Umbilical cord (tissue), 2 donors: ENCODE measurements around the gene ERP27. TPM values are rescaled to one million over a fixed set of nuclear protein-coding genes. Genes with fewer than 3 reads are reported as not detected.

Source experiments
- DNase-seq: peaks from one replicate; pipeline ENCODE4 v3.0.0-alpha.2; 2015; ENCODE audit warnings: low spot score
- total RNA-seq: library from RNA; depleted of rRNA; stranded (reverse); fragments of >200 nt; gene quantifications from one replicate; pipeline ENCODE4 v1.2.3, GENCODE V29; 2014; ENCODE audit warnings: low replicate concordance; ENCODE audit not compliant: insufficient read depth

Gene ERP27
- total RNA-seq, 1 donor from 2014 or later, result 0.24 TPM

DNA sequence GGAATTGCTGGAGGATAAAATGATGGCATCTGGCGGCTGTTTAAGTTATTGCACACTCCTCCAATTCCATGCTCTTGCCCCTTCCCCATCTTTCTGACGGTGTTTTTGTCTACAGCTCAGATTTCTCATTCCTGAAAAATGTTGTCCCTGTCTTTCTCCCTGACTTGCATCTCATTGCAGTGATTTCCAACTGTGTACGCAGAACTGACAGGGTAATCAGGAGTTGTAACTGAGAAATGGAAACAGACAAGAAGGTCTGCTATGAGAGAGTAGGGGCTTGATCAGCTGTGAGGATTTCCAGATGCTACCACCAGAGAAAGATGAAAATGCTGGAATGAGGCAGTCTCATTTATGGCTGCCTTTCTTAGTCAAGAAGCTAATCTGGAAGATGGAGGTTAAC lies 1.3 kb downstream of the ERP27 start:
- no peak for DNase-seq

DNA sequence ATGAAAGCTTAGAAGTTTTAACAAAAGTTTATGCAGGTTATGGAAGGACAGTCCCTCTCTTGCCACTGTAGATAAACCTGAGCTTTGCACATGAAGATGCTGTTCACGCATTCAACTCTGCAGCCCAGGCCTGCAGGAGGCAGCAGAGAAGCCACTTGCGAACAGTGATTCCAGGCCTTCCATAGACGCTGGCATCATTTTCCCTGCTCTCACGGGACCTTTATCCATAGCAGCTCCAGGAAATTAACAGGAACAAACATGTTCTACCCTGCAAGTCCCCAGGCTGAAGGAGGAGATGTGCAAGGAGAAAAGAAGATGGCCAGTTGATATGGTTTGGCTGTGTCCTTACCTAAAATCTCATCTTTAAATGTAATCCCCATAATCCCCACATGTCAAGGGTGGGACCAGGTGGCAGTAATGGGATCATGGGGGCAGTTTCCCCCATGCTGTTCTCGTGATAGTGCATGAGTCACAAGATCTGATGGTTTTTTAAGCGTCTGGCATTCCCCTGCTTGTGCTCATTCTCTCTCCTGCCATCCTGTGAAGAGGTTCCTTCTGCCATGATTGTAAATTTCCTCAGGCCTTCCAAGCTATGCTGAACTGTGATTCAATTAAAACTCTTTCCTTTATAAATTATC lies 2.0 kb downstream of the ERP27 start:
- DNase-seq, result no peak

DNA sequence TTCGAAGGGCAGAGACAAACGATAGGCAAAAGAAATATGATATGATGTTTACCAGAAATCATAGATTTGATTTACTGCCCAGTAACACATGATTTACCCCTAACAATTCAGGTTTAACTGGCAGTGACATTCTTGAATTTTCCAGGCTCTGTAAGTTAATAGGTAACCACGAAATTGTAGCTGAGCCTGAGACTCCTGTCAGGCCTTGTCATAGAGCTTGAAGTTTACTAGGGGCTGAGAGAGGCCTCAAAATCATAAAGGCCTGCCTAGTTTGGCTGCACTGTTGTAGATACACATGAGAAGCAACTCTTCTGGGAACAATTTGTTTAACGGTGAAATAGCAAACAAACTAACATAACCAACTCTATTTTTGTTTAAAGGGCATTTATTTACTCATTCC lies 3.3 kb downstream of the ERP27 start:
- DNase-seq, result no peak

DNA sequence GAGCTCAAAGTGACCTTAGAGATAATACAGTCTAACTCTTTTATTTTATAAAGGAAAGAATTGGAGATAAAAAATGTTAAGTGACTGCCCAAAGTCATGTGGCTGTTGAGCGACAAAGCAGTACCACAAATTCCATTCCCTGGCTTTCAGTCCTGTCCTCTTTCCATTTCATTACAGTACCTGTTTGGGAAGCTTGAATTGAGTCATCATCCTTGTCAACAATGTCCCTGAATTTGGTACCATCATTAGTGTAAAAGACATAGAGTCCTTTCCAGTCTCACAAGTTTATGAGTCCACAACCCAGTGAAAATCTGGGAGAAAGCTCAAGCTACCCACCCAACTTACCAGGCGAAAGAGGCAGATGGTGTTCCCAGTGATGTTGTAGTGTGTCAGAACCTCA lies 3.8 kb downstream of the ERP27 start:
- DNase-seq, result no peak

DNA sequence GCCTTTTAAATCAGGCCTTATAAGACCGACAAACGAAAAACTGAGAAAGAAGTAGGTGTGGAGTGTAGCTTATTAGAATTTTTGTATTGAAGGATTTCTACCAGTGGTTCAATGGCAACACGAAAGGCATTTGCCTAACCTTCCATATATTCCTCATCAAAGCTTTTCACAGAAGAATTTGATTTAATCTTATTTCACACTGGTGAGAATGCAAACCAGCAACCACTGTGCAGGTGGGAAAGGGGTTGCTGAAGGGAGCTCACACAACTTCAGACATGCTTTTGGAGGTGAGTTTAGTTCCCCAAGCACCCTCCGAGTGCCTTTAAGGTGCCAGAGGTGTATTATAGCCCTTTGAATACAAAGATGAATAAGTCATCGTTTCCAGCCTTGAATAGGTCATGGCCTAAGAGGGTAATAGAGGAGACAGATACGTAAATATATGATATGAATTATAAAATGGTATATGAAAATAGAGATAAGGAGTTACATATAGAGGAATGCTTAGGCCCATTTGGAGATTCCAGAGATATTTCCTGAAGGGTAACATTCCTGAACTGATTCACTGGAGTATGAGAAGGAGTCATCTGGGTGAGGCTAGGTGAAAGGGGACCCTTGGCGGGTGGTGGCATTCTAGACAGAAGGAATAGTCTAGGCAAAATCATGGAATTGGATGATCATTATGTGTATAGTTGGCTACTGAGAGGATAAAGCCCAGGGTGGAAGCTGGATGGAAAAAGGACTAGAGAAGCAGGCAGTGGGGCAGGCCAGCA lies 6.4 kb downstream of the ERP27 start:
- no peak for DNase-seq

DNA sequence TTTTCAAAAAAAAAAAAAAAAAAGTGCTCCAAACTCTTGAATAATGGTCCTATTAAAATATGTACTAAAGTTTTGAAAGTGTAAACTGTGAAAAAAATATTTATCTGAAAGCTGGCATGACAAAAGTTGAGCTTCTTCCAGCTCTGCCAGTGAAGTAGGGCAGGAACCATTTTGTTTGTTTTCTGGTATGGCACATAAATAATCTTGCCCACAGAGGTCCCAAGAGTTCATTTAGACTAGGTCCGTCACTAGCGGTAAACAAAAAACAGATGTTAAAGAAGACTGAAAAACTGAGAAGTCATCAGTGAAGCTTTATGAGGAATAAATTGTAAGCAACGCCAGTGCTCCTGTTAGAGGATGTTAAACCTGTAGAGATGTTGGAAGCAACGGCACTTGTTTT lies 7.0 kb downstream of the ERP27 start:
- no peak for DNase-seq

DNA sequence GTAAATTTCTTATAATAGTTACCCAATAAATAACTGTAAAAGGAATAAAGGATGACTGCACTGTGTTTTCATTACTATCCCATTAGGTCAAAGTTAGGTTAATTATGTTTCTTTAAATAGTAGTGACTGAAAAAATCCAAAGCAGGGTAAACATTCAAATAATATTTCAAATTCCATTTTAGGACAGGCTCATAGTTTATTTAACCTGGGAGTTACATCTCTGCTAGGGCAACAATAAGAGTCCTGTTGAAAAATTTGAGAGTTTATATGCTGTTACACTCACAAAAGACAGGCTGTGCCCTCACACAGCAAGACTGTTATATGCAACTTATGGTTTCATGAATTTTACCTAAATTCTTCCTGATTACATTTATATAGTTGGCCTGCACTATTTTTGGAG lies 8.0 kb downstream of the ERP27 start:
- DNase-seq, result peak; percentile 22

DNA sequence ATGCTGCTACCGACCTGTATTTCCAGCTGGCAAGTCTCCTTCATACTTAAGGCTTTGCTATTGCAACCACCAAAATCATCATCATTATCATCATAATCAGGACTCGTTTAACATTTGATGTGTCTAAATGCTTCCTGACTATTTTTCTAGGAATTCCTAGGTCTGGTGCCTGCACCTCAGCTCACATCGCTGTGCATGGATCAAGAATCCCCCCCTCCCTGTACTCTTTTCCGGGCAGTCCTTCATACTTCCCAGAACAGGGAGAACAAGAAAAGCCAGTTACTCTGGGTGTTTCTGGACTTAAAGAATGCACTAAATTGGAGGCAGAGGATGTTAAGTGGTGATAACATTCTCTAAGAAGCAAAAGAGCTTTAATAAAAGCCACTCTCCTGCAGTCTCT lies 9.4 kb downstream of the ERP27 start:
- peak; percentile 94 for DNase-seq

DNA sequence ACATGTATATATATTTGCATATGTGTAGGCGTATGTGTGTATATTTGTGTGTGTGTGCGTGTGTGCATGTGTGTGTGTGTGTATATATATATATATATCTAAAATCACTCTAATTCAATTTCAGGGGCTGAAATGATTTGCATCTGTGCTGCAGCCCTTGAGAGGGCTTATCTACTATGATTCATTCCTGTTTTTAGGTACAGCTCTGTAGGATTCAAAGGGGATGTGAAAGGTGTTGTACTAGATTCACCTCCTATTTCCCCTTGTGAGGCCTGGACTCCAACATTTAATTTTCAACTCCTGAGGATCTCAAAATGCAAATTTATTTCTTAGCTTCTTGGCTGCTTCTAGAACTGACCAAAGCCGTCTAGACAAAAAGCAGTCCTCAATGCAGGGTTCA lies 11.1 kb downstream of the ERP27 start:
- no peak for DNase-seq

DNA sequence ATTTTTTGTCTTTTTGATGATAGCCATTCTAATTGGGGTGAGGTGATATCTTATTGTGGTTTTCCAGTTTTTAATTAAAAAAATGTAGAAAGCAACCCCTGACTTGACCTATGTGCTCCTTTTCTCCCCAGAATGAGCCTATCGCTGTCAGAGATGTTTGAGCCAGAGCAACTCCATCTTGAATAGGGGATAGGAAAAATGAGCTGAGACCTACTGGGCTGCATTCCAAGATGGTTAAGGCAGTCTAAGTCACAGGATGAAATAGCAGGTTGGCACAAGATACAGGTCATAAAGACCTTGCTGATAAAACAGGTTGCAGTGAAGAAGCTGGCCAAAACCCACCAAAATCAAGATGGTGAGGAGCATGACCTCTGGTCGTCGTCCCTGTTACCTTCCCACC lies 13.8 kb downstream of the ERP27 start:
- no peak for DNase-seq

DNA sequence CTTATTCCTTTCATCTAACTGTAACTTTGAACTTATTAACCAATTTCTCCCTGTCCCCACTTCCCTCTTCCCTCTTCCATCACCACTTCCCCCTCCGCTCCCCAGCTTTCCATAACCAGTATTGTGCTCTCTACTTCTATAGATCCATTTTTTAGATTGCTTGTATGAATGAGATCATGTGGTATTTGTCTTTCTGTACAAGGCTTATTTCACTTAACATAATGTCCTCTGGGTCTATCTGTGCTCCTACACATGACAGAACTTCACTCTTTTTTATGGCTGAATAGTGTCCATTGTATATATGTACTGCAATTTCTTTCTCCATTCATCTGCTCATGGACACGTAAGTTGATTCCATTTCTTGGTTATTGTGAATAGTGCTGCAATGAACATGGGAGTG lies 14.4 kb downstream of the ERP27 start:
- DNase-seq, result no peak

DNA sequence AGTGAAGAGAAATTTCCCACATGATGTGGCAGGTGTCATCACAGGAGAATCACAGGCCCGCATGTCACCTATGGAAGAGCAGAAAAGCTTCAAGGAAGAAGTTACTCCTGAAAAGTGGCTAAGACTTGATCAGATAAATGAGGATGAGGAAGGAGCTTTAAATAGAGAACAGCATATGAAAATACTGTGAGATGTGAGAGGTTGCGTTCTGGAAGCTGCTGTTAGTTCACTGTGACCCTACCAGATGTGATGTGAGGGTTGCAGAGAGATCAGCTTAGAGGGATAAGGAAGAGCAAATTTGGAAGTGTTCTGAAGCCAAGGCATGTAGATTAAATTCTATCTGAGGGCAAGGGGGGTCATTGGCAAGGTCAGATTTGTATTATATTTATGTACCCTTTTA lies 17.1 kb downstream of the ERP27 start:
- no peak for DNase-seq

DNA sequence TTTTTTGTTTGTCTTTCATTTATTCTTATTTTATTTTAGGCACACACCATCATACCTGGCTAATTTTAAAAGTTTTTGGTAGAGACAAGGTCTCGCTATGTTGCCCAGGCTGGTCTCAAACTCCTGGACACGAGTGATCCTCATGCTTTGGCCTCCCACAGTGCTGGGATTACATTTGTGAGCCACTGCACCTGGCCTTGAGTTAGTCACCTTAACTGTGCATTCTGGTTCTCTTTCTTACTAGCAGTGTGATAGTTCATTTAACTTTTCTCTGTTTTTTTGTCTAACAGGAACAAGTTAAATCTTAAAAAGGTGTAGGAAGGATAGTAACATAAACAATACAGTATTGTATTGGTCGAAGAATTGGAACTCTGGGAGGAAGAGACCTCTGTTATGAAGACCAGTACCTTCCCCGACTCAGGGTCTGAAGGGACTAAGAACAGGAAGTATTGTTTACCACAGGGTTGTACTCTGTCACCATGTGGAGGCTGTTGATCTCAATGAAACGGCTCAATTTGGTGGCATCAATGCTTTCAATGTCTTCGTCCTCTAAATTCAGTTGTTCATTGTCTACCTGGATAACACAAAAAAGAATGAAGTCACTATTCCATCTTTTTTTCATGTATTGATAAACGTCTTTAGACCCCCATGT lies 17.7 kb downstream of the ERP27 start:
- DNase-seq, result no peak

DNA sequence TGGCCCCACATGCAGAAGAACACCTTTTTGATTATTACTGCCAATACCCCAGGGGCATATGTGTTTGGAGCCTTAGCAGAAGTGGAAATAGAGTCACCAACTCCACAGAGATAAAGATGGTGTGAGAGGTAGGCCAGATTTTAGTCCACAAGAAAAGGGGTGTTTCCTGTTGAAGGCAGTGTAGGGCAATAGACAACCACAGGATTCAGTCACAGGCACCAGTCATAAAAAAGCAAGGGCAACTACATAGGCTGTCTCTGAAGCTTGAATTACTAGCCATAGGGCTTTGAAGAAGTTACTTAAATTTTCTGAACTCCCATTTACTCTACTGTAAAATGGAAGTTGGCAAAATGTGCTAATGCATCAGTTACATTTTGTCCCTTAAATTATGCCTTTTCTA lies 18.9 kb downstream of the ERP27 start:
- no peak for DNase-seq

DNA sequence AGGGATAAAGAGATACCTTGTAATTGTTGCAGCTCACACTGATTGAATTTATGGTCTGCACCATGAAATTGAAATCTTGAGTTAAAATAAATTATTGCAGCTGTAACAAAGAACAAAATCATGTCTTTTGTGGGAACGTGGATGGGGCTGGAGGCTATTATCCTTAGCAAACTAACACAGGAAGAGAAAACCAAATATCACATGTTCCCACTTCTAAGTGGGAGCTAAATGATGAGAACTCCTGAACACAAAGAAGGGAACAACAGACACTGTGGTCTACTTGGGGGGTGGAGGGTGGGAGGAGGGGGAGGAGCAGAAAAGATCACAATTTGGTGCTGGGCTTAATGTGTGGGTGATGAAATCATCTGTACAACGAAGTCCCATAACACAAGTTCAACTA lies 22.6 kb downstream of the ERP27 start:
- no peak for DNase-seq

DNA sequence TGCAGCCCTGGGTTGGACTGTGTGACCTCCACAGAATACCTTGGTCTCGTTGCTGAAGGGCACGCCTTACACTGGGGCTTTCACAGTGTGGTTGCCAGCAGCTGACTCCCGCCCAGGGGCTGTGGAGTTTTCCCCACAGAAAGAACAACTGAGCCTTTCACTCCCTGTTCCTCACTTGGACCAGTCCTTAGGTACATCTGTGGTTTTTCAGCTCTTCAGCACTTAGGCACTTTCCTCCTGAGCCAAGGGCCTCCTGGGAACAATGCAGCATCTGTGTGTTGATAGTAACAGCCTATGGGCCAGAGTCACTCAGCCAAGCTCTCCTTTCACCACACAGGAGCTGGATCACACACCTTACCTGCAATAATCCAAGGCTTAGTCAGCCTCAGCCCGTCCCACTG lies 25.0 kb downstream of the ERP27 start:
- DNase-seq, result peak; percentile 64

DNA sequence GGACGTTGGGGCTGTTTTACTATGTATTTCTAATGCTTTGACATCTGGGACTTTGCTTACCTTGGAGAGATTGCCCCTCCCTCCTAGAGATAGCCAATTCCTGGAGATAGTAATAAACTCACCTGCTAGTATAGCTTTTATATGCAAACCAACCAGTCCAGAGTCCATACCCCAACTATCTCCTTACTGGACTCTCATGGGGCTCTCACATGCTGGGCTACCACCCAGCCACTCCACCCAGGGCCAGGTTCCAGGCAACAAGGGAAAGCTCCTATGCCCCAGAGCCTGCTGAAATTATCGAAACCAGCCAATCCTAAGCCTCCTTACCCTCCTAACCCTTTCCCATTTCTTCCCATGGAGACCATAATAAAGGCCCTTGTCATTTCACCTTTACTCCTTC lies 27.2 kb downstream of the ERP27 start:
- no peak for DNase-seq

DNA sequence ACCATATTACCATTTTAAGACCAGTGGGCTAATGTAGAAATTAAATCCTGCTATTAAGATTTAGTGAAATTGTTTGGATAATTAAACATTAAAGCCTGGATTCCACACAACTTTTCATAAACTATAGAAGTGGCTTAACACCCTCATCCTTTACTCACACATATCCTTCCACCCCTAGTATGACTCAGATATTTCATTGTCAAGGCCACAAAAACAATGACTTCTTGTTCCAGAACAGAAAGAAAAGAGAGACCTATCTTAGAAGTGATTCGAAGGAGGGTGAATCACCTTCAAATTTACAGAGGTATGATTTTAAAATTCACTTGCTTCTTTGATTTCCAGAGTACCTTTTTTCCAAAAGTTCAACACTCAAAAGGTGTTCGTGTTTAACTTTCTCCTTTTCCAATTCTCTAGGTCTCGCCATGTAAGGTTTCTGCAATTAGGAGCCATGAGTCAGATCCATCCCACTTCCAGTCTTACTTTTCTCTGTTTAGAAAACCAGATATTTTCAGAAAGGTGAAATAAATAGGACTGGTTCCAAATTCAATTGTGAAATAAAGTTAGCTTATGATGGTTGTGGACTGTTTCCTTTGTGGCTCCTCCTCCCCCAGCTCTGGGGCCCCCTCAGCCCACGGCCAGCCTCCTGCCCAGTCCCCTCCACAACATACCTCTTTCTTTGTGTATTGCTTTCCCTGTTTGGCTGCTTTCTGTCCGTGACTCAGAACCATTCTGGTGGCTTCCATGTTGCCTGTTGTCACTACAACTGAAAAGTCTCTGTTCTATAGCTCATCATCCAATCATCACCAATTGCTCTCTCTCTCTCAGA lies 28.0 kb downstream of the ERP27 start:
- DNase-seq, result no peak

DNA sequence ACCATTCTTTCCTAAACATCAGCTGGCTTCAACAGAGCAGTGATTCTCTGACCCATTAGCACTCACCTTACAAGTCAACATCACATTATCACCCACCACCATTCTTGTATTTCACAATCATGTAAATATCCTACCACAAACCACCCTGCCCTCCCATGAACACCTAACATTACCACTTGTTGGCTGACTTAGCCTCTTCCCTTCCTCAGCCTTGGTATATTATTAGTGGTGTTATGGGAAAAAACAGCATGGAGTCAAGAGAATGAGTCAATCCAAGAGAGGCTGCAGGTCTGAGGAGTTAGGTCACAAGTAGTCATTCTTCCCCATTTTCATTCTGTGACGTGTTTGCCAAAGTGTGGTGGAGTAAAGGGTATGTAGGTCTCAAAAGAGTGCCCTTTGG lies 30.4 kb downstream of the ERP27 start:
- no peak for DNase-seq

DNA sequence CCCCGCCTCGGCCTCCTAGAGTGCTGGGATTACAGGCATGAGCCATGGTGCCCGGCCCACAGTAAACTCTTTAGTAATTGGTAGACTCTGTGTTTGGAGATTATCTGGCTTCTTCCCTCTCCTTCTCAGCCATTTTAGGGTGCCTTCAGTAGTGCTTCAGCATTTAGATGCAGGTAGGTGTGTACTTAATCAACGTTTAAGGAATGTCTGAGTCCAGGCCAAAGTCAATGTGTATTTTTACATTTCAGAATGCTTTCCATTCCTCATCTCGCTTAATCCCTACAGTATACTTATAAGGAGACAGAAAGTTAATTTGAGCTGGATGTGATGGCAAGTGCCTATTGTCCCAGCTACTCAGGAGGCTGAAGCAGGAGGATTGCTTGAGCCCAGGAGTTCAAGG lies 32.2 kb downstream of the ERP27 start:
- no peak for DNase-seq

DNA sequence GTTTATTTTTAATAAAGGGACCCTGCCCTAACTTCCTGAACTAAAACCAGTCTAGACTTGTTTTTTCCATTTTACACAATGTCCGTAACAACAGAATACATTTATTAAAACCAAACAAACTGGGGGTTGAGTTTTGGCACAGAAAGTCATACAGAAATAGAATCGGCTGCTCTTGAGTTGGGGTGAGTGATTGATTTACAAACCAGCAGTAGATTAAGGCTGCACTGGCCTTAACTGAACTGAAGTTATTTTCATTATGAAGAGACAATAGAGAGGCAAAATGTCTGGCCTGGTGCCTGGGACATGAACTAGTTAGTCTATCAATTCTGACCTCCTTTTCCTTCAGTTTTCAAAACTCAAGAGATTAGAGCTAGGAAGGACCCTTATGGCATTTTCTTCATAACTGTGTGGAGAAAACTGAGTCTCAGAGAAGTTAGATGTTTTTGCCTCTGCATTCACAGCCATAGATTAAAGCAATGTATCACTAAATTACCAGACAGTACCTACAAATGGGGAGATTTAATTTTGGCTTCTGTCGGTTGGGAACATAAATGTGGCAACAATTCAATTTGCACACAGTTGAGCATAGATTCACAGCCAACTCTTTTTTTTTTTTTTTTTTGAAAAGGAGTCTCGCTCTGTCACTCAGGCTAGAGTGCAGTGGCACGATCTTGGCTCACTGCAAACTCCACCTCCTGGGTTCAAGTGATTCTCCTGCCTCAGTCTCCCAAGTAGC lies 32.9 kb downstream of the ERP27 start:
- DNase-seq, result peak; percentile 50

DNA sequence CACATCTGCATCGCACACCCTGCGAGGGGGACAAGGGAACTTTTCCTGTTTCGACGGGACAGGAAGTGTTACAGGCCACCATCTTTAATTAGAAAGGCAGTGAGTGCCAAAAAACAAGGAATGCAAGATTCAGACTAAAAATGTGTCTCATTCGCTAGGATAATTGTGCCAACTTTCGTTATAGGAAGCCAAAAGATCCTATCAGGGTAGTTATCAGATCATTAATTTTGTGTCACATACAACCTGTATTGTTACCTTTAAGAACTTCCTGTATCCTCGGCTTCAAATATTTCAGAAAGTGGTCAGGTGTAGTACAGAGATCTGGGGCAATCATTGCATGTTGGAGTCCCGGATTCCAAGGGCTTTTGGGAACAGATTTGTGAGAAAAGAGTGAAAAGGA lies 33.5 kb downstream of the ERP27 start:
- no peak for DNase-seq
